Coronary artery (tissue), 2 donors: Measurements from ENCODE around the gene NANOGP8.

ENCODE experiments used
- DNase-seq: peaks from one replicate; pipeline ENCODE4 v3.0.0-alpha.2; 2017; ENCODE audit warnings: low spot score
- H3K27ac ChIP-seq, 2 donors: fragments of 200-600 bp; sonication (generic); one replicate each; pipeline ENCODE4 v1.5.1; 2016 to 2019
- H3K4me3 ChIP-seq: fragments of 200-600 bp; sonication (generic); 2 replicates; pipeline ENCODE4 v1.5.1; 2016; ENCODE audit warnings: mild to moderate bottlenecking, moderate library complexity
- TF ChIP-seq, protein P1 (sequence below): fragments of 200-600 bp; sonication (generic); IDR thresholded peaks from one replicate; pipeline ENCODE4 v1.5.1; 2019; ENCODE audit warnings: antibody characterized with exemption

NANOGP8 gene

DNA sequence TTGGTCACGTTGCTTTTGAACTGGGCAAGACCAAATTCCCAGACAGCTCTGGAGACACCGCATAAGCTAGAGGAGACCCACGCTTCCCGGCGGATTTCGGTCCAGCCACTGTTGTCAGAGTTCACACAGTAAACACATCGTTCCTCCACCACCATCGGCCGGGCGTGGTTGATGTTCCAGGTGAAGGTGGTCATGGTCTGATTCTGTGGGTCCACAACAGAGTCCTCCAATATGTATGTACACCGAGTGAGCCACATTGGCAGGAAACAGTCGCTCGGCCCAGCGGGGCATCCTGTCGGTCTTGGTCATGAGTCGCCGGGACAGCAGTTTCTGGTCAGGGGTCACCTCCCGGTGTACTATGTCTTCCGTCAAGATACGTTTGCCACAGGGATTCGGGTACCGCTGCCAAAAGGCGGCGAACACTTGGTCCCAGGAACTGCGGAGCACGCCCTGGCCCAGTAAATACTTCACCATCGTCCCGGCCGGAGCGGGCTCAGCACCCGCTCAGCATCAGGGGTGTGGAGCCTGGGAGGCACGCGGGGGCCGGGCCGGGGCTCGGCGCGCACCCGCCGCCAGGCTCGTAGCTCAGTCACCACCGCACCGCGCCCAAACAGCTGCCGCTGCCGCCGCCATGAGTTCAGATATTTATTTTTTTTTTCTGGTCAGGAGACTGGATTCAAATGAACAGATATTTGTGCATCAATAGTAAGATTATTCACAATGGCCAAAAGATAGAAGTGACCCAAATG lies 36.7 kb upstream of the NANOGP8 start:
- TF ChIP-seq, protein P1, sequence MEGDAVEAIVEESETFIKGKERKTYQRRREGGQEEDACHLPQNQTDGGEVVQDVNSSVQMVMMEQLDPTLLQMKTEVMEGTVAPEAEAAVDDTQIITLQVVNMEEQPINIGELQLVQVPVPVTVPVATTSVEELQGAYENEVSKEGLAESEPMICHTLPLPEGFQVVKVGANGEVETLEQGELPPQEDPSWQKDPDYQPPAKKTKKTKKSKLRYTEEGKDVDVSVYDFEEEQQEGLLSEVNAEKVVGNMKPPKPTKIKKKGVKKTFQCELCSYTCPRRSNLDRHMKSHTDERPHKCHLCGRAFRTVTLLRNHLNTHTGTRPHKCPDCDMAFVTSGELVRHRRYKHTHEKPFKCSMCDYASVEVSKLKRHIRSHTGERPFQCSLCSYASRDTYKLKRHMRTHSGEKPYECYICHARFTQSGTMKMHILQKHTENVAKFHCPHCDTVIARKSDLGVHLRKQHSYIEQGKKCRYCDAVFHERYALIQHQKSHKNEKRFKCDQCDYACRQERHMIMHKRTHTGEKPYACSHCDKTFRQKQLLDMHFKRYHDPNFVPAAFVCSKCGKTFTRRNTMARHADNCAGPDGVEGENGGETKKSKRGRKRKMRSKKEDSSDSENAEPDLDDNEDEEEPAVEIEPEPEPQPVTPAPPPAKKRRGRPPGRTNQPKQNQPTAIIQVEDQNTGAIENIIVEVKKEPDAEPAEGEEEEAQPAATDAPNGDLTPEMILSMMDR: no peak
- DNase-seq: no peak
- H3K27ac ChIP-seq: no peak overlapping the region
- no peak overlapping the region for H3K4me3 ChIP-seq

DNA sequence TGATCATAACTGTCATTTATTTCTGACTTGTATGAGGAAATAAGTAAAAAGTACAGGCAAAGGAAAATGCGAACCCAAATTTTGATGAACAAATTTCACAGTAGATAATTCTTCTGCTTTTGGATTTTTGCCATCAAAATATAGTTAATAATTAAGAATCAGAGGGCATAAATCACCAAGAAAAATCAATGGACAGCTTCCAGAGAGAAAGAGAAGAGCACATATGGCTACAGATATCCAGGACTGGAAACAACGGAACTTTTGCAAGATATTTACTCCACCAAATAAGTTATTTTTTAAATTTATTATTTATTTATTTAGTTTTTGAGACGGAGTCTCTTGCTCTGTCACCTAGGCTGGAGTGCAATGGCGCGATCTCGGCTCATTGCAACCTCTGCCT lies 35.1 kb upstream of the NANOGP8 start:
- TF ChIP-seq, protein P1: no peak
- H3K4me3 ChIP-seq: no peak overlapping the region

DNA sequence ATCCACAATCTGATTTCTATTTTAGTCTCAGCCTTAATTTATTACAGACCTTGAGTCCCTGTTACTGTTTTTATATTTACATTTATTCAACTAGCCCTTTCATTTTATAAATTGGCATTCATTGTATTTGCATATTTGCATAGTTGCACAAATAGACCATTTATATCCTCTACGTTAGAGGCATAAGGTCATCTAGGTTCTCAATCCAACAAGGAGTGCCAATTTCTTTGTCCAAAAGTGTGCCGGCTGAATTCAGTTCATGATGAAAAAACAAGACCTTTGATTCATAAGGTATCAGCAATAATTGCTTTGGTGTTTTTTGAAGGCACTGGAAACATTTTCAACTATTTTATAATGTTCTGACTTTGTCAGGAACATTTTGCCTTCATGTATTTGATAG lies 33.9 kb upstream of the NANOGP8 start:
- no peak for DNase-seq
- TF ChIP-seq, protein P1: no peak
- no peak overlapping the region for H3K27ac ChIP-seq

More for the DNA sequence above, 35.1 kb upstream of the NANOGP8 start:
- H3K27ac ChIP-seq: no peak overlapping the region
- no peak for DNase-seq

DNA sequence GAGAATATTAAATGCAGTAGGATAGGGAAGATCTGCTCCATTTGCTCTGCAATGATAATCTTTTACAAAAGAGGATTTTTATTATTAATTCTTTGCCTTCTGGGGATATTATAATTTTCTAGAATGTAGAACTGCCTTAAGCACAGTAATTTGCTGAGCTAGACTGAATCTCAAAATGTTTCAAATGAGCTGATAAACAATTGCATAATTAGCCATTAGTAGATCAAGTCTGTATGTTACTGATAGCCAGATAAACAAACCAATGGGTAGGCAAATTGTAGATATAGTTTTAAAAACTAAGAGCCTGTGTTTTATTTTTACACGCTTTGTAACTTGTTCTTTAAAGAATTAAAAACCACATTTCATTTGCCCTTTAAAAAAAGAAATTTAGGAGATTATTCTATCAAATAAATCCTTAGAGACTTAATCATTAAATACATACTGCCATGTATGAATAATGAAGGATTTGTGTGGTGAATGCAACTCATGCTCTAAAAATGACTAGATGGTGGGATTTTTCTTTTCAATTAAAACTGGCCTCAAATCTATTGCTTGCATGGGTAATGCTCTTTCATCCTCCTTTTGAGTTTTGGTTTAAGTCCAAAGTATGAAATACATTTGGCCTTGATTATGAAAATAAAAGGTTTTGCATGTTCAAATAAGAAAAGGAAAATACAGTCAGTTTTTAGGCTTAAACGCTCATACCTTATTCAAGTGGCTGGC lies 32.6 kb upstream of the NANOGP8 start:
- Histone ChIP-seq H3K27ac (no peak overlapping the region), H3K4me3 (no peak overlapping the region)
- TF ChIP-seq, protein P1: no peak
- no peak for DNase-seq

More for the DNA sequence above, 33.9 kb upstream of the NANOGP8 start:
- H3K4me3 ChIP-seq: no peak overlapping the region

DNA sequence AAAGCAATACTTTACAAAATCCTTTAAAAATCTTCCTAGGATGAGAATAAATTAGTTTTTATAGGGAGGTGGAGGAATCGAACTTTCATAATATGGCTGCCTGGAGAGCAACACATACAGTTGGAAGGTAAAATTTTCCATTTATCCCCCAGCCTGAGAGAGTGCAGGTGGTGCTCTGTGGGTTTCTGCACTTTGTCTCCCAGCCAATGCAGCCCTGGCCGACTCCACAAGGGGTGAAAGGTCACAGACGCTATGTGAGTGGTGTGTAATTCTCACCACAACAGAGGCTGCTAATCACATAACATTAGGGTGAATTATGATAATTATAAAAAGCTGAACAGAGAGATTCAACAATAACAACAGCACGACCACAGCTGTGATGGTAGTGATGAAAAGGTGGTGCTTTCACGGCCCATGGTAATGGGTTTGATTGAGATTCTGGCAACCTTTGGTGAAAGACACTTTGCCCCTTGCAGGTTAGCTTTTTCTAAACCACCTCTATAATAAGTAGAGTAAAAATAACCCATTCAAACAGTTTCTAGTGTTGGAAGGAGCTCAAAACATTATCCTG lies 30.1 kb upstream of the NANOGP8 start:
- Histone ChIP-seq H3K4me3 (no peak overlapping the region), H3K27ac (no peak overlapping the region)
- TF ChIP-seq, protein P1: no peak
- no peak for DNase-seq

DNA sequence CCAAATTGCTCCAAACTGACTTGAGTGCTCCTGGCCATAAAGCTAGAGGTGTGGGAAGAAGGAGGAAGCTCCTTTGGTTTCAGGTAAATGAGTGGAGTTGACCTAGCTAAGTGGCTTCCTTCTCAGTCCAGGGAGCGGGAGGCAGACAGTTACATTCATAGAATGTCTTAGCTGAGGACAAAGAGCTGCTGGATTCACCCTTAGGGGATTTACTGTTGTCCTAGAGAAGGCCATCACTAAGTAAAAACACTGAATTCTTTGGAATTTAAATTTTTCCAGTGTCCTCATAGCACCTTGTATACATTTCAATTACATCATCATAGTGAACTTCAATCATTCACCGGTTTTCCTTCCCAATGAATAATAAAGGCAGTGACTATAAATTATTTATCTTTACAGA lies 27.3 kb upstream of the NANOGP8 start:
- DNase-seq: no peak
- TF ChIP-seq, protein P1: no peak

More for the DNA sequence above, 27.3 kb upstream of the NANOGP8 start:
- H3K27ac ChIP-seq: no peak overlapping the region
- H3K4me3 ChIP-seq: no peak overlapping the region
